Kidney glomerular epithelial cell (primary cell): ENCODE results near the gene RARB.

Experiments used
- DNase-seq: peaks from one replicate; lab custom pipeline; 2025; lab: John Stamatoyannopoulos, UW

RARB gene

DNA sequence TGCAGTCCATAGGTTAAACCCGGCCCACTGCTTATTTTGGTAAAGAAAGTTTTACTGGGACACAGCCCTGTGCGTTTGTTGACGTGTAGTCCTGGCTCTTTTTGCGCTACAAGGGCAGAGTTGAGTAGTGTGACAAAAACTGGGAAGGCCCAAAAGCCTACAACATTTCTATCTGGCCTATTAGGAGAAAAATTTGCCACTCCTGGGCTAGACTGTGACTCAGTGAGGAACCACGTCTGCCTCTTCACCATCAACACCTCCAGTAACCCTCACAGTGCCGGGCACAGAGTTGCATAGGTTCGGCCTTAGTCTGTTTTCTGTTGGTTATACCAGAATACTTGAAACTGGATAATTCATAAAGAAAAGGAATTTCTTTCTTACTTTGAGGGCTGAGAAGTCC, 126.3 kb downstream of the RARB start:
- no peak for DNase-seq

DNA sequence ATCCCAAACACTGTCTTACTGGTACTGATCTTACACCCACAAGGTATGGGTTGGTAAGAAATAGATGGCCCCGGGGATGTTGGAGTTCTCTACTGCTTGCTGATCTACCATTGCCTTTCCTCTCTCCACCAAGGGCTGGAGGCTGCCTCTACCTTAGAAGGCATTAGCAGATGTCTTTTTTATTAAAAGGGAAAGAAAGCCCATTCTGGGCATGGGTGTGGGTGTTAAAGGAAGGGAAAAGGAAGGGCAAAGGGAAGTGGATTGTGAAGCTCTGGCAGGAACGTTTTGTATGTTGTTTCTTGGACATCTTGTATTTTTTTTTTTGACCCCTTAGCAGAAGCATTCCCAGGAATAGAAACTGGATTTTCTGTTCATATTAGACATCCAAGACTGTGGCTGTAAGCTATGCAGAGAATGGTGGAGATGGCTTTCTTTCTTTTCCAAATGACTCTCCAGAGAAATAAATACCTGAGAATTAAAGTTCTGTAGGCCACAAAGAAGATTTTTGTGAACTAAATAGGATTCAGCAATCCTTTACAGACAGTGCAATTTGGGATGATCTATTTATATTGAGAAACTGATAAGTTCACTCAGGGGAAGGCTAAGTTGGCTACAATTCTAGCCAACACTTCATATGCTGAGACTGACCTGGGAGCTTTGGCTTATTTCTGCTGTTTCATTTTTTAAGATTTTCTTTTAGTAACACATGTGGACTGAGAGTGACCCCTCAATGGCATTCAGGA, 127.8 kb downstream of the RARB start:
- DNase-seq, result no peak

DNA sequence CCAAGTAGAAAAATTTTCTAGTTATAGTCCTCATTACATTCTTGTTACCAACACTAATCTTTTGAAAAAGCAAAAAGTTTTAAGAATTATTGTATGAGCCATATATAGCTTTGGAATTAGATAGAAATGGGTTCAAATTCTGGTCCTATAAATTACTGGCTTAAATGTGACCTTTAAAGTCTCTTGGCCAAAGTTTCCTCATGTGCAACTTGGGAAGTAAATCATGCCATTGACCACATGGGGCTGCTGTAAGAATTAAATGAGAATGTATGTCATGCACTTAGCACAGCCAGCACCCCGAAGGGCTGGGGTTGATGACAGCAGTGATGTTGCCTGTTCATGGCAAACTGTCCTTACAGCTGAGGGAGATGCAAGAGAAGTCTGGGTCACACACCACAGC, 128.4 kb downstream of the RARB start:
- no peak for DNase-seq

DNA sequence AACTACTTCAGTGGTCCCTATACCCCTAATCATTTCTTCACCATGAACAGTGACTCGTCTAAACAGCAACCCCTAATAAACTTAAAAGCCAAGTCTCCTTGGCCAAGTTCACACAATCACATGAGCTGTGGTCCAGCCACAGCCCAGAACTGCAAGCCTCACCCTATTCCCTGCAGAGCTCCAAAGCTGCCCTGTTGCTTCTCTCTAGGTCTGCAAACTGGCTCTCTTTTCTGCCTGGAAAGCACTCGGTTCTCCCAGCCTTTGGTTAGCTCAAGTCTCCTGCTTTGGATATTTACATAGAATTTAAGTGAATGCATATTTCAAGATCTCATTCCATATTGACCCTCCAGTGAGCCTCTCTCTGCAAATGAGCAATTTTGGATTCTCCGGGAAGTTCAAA, 129.6 kb downstream of the RARB start:
- no peak for DNase-seq

DNA sequence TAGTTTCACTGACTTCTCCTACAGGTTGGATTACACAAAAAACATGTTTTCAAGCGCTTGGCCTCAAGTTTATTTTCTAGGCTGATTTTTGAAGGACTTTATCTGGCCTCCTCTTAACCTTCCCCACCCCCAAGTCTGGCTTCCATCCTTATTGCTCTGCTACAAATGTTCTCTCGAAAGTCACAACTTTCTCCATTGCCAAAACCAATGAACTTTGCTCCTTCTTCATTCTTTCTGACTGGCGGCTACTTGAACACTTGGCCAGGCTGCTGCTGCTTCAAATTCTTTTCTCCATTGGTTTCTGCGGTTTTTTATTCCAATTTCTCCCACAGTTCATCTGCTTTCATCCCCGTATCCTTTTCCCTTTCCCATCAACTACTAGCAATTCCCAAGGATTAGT, 130.1 kb downstream of the RARB start:
- DNase-seq, result no peak

DNA sequence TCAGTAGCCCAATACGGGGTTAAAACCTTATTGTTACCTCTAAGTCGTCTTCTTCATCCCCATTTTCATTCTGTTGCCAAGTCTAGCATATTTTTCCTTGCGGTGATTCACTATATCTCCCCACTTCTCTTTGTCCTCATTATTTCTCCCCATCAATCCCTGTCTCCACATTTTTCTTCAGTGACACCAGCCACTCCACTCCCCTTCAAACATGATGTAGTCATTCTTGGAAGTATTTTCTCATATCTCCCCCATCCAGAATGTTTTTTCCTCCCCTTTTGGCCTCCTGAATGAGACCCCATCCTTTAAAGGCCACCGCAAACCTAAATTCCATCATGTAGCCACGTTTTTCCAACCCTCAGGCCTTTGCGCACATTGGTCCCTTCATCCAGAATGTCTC, 130.7 kb downstream of the RARB start:
- no peak for DNase-seq

DNA sequence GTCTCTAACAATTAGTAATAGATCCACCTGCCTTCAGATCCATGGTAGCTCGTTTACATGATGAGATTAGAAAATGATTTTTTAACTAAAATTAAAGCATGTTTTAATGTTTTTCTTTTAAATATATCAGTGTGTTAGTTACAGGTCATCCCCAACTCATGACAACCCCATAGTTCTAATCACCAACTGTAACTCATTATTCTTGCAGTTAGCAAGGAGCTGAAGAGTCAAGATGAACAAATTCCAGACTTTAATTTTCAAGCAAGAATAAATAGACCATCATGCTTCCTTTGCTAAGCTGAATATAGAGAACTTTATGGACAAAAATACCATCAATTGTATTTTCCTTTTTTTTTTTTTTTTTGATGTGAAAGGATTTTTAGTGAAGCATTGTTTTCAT, 135.5 kb downstream of the RARB start:
- DNase-seq, result no peak

DNA sequence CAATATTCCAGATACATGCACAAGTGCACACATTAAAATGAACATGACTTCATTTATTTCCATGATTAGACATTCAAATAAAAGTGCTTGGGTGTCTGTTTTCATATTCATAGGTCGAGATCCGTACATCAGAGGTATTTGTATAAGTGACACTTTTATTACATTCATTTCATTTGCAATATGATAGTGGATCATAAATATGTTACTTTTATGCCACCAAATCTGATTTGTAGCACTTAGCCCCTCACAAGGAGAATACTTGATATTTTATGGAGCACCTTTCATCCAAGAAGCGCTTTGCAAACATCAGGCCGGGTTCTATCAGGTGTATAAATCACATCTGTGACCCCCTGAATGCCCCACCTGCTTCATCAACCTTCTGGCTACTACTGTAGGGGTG, 136.0 kb downstream of the RARB start:
- no peak for DNase-seq

DNA sequence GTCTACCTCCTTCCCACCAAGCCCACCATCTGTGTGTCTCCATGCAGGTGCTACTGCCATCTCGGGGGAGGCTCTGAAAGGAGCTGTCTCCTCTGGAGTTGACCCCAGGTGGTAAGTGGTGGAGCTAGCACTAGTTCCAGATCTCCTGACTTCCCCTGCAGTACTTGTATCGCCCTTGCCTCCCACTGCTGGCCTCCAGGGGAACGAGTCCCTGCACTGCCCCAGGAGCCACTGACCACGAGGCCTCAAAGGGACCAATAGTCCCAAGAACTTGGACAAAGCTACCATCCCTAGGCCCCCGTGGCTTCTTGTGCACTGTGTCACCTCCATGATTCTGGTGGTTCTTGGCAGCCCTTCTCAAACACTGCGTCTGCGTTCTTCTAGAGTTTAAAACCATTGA, 137.7 kb downstream of the RARB start:
- no peak for DNase-seq

DNA sequence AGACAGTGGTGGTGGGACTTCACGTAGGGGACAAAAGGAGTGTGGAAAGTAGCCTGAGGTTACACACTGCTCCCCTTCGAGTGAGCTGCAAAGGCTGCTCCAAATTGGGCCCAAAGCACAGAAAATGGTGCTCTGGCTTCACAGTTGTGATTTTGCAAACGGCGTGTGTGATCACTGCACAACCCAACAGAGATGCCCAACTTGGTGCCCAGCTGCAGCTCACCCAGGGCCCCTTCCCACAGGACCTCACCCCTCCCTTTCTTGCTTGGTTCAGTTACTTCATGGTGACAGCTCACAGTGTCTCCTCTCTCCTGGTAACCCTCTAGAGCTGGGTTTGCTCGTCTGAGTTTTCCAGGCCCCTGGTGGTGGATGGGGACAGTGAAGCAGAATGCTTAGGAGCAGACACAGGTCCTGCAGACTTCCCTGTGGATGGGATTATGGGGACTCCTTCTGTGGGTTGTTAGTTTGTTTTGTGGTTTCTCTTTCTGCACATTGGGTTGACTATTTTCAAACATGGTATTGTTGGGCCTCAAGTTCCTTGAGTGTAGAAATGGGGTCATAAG, 138.4 kb downstream of the RARB start:
- no peak for DNase-seq

DNA sequence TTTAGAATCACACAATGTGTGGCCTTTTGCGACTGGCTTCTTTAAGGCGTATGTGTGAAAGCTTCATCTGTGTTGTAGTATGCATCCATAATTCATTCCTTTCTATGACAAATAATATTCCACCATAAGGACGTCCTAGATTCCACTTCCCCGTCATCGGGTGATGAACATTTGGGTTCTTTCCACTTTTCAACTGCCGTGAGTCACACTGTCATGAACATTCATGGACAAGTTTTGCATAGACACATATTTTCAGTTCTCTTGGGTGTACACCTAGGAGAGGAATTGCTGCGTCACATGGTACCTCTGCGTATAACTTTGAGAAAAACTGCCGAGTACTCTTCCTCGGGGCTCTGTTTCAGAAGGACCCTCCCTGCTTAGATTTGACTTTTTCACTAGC, 139.3 kb downstream of the RARB start:
- DNase-seq, result no peak

DNA sequence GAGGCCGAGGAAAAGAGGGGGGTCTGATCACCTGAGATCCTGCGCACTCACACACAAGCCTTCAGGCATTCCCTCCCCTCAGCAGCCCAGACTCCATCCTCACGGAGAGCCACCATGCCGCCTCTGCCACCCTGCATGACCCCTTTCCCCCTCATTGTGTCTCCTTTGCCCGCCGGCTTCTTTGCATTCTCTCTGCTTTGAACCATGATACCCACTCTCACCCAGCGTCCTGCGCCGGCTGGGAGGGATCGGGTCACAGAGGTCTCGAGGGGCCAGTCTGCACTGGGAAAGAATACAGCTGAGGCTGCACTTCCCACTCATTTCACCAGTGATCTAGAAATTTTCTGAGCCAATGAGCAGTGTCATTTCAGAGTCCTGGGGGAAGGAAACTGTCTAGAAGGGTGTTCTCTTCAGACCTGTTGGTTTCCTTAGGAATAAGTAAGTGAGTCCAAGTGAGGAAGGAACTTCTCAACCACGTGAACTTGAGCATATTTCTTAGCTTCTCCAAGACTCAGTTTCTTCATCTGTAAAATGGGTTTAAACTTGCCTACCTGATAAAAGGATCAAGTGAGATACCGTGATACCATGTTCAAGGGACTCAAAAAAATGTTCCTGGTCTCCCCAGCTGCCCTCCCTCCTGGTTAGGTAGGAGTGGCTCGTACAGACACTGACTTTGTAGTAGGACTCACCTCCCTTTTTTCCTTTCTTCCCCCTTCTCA, 139.9 kb downstream of the RARB start:
- DNase-seq, result no peak

DNA sequence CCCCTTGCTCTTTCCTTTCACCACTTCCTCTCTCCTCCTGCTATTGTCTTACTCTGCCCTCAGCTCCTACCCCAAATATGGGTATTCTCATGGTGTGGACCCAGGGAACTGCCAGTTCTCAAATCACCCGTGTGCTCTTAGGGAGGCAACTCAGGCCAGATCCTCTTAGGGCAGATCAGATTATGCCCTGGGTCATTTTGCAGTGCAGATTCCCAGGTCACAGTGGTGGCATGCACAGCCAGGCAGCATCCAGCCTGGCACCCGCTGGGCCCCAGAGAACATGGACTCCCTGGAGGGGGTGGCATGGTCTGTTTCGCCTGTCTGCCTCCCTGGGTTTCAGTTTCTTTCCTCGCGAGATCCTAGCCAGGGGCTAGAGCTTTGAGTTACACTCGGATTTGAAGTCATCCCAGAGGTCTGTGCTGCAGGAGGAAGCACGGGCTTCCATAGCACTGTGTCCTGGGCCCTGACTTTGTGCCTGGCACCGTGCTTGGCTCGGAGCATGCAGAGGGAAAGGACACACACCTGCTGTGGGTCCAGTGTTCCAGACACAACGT, 140.5 kb downstream of the RARB start:
- no peak for DNase-seq

DNA sequence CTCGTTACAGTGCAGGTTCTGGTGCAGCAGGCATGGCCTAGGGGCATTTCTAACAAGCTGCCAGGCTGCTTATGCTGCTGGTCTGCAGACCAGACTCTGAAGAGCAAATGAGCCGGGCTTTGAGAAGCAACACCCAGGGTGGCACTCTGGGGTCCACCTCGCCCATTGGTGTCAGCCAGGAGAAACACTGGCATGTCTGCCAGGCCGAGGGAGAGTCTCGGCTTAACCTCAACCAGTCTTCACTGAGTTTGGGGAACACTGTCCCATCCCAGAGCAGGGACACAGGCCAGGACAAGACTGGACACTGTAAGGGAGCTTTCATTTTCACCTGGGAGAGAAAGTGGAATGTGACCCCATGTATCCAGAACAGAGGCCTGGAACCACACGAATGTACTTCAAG, 143.2 kb downstream of the RARB start:
- DNase-seq, result no peak

DNA sequence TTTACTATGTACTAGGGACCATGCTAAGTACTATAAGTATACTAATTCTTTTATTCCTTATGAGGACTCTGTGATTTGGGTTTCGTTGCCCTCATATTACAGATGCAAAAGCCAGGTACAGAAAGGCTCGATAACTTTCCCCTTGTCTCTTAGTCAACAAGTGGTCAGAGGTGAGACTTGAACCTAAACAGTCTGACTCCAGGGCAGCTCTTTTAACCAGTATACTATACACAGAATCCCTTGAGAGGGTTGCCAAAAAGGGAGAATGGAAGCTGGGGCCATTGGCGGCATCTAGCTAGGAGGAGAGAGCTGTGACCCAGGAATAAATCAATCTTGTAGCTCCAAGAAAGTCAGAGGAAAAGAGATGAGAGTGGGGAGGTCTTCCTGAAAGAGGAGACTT, 144.3 kb downstream of the RARB start:
- DNase-seq, result no peak

DNA sequence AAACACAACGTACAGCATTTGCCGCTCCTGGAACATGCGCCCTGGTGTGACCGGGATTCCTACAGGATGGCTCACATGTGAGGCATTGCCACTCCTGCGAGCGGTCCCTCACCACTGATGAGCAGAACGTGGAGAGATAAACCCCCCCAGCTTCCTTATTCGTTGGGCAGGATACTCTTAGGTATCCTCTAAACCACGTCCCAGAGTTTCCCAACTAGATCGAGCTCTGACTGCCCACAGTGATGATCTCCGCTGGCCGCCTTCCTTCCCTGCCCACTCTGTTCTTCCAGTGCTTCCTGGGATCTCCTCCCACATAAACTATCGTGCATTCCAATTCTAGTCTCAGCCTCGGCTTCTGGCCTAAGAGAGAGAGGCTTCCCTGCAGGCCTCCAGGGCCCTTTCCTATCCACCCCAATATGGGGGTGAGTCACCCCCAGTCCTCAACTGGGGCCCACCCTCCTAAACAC, 144.9 kb downstream of the RARB start:
- DNase-seq, result no peak

DNA sequence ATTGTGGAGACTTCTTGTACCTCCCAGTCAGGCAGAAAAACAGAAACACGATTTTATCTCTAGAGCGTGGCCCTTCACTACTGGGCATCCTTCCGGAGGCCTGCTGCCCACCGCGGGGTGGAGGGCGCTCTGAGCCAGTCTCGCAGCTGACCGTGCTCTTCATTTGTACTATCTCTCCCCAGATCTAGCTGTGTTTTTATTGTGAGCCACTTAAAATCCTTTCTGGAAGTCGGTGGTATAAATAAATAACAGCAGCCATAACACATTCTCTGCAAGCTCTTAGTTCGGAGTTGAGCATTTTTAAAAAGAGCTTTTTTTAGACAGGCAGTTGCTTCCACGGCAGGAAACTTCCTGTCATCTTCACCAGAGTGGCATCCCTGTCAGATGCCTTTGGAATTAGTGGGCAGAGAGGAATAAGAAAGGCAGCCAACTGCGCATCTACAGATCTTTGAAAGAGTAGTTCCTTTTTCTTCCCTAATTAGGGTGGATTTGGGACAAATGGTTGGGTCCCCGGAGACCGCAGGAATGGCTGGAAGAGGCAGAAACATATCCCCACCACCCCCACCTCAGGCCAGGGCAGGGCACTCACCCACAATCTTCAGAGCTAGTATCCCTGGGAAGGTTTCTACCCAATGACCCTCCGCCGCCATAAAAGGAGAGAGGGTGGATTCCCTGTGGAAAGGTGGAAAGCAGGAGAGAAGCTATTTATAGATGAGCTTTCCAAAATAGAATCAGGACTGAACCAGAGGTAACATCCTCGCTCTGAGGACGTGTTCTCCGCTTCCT, 145.5 kb downstream of the RARB start:
- no peak for DNase-seq

DNA sequence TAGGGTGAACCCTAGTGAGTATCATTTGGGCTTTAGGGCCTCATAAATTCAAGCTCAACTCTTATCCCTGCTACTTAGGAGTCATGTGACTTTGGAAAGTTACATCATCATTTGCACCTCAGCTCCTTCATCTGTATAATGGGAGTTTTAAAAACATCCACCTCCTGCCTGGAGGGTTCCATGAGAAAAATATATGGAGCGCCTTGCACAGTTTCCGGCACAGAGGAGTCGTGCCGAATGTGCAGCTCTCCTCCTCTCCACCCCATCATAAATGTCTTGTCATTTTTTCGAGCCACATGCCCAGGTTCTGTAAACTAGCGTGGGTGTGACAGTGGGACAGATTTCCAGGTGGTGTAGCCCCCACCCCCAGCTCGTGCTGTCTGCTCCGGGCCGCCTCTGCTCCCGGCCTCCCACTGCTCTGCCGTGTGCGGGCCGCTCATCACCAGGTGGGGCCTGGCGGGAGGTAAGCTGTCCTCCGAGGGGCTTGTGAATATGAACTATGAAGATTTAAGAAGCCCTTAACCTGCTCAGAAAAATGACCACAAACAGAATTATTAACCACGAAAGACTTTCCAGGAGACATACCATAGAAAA, 146.2 kb downstream of the RARB start:
- no peak for DNase-seq

DNA sequence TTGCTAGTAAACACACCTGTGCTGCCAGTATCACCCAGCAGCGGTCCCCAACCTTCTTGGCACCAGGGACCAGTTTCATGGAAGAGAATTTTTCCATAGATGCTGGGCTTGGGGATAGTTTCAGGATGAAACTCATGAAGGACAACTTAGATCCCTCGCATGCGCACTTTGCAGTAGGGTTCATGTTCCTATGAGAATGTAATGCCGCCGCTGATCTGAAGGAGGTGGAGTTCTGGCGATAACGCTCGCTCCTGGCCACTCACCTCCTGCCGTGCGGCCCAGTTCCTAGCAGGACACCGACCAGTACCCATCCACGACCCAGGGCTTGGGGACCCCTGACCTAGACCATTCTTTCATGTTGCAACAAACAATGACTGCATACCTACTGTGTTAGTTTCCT, 146.9 kb downstream of the RARB start:
- no peak for DNase-seq

DNA sequence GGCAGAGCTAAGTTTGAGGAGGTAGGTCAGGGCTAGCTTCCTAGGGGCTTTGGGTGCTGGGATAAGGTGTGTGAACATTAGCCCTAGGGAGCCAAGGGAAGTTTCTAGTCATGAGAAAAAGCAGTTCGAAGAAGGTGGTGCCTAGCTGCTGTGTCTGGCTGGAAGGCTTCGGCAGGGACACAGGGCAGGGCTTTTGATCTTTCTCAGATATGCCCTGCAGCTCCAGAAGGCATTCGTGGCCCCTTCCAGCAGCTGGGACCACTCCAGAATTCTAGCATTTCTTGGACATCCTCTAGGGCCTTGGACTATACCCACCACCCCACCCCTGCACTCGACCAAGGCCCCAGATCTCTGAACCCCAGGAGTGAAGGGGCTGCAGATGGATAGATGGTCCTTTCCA, 148.1 kb downstream of the RARB start:
- no peak for DNase-seq

DNA sequence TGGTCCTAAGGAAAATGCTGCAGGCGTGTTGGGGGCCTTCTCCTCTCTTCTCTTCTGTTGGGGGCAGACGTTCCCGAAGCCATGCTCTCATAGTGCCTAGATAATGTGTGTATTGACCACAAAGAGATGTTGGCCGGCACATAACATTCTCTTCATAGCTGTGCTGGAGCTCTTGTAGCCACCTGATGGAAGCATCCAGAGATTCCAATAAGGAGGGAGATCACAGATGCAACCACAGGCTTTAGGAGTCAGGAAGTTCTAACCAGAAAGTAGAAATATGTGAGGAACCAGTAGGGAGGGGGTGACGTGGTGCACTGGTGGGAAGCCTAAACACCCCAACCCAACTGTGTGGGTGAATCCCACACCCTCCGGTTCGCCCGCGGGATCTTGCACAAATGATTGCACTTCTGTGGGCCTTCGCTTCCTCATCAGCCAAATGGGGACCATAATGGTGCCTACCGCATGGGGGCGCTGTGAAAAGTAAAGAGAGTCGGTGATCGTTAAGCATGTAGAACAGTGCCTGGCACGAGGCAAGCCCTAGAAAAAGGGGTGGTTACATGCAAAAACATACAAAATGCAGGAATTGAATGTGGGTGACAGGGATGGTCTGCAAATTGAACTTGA, 148.9 kb downstream of the RARB start:
- no peak for DNase-seq

DNA sequence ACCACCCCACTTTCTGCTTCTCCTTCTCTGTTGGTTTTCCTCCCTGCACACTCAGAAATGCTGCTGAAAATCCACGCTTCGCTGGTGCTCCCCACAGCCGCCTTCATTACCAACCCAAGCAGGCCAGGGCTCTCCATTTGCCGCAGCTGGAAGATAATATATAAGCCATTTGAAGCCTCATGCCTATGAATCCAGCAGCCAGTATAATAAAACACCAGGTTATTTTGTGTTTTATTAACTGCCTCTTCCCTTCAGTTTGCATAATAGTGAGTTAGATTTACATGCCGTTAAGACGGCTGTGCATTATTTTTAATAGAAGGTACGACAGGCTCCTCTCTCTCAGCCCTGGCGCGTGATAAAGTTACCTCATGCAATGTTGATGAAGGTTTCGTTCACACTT, 150.0 kb downstream of the RARB start:
- no peak for DNase-seq
